ENCODE results near the gene ARL6IP4. TPM values are rescaled to one million over a fixed set of nuclear protein-coding genes. Genes with fewer than 3 reads are reported as not detected.

The ARL6IP4 gene
- total and polyA plus RNA-seq, 10 of the 15 experiments (the other 5 are each of a cell fraction or from before 2014, with no cell fraction given), result 2.5 to 320 (median 188) TPM

DNA sequence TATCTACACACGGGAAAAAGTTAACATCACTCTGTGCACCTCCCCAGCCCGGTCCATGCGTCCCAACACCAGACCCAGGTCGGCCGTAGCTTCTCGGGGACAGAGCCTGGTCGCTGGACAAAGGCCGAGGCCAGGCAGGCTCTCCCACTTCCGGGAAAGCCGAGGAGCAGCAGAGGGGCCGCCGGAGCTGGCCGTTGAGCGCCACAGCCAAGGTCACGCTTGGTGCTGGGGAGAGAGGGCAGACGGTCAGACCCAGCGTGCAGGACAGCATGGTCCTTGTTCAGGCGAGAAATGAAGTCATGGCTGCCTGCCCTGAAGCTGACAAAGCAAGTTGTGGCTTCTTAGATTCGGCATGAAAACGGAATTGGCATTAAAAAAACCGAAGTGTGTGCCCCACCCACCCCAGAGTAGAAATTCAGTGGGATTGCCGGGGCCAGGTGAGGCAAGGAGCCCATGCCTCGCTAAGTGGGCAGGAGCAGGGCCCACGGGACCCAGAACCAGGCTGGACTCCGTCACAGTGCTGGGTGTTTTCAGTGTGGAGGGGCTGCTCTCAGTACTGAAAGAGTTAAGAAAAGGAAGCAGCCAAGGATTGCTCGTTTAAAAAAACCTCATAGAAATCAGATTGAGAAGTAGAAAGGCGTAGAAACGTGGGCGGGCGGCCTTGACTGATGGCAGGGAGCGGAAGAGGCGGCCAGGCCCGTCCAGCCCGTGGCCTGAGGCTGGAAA, 4.3 kb downstream of the ARL6IP4 start:
- Histone ChIP-seq H3K4me1 (ENCODE audit: control insufficient read depth, insufficient read depth, low read length) (peaks cover 10% of the 10 kb centered on the region), H3K9me3 (replicated peaks; ENCODE audit: control insufficient read depth, insufficient read depth, low read length) (no peaks in the 10 kb centered on the region), H3K4me2 (ENCODE audit: control insufficient read depth, insufficient read depth) (no peak overlapping the region), H3K27me3 (replicated peaks in 1 of 2; ENCODE audit: control insufficient read depth in 2 of 2, insufficient read depth in 2 of 2, low read length in 1 of 2) (no peaks in the 10 kb centered on the region), H4K20me1 (ENCODE audit: control insufficient read depth, insufficient read depth) (no peaks in the 10 kb centered on the region), H2AFZ (ENCODE audit: control insufficient read depth, low read depth, low read length) (no peak overlapping the region), H3K79me2 (ENCODE audit: control insufficient read depth, insufficient read depth, low read length) (peaks cover 21% of the 10 kb centered on the region), H3K9ac (ENCODE audit: control insufficient read depth, insufficient read depth, low read length) (no peak overlapping the region), H3K4me3 (no peak overlapping the region), H3K27ac (ENCODE audit: control insufficient read depth, insufficient read depth) (no peak overlapping the region), H3K36me3 (ENCODE audit: control insufficient read depth in 2 of 2, insufficient read depth in 2 of 2, low read length in 1 of 2) (peaks cover 0 to 2% of the 10 kb centered on the region in 2 experiments; a peak in 2 of 4 replicates)
- ChIA-PET CTCF (no interaction called here), SMC1A (ENCODE audit: uncharacterized antibody, unreplicated experiment) (no interaction called here), RAD21 (ENCODE audit: unreplicated experiment) (no interaction called here), POLR2A (interaction anchor here (1.0 kb wide), 1 partner anchor 11 kb away, joined by 4 read pairs; no protein-coding TSS in a partner anchor)
- no TSS peak for BruUV-seq (replicated peaks)
- TF ChIP-seq CHD4 (IDR thresholded peaks at IDR 0.05) (no peak), EGR1 (IDR thresholded peaks at IDR 0.05; ENCODE audit: borderline replicate concordance in 1 of 2, low read depth in 2 of 2, low read length in 2 of 2) (0 out of 3 replicates have a peak, but pooled peaks of 1 of the 2 experiments have one; percentile 8), IKZF1 (conservative IDR thresholded peaks at IDR 0.05) (no peak), MXI1 (IDR thresholded peaks at IDR 0.05; ENCODE audit: low read depth, low read length) (no peak), MTA2 (IDR thresholded peaks at IDR 0.05; ENCODE audit: low read depth) (no peak), RFX5 (IDR thresholded peaks at IDR 0.05; ENCODE audit: low read depth, low read length) (no peak), POLR2A (IDR thresholded peaks at IDR 0.05; ENCODE audit: low read depth, low read length) (peak; percentile 38; the same call in 1 of the 2 replicates), HDAC6 (IDR thresholded peaks at IDR 0.05; ENCODE audit: unreplicated experiment) (no peak), CBX3 (IDR thresholded peaks at IDR 0.05; ENCODE audit: borderline replicate concordance, low read depth) (no peak), TCF12 (IDR thresholded peaks at IDR 0.05; ENCODE audit: low read depth, low read length) (no peak), ZNF274 (IDR thresholded peaks at IDR 0.05; ENCODE audit: insufficient read depth, insufficient read length) (no peak)
- TF ChIP-seq, protein P1, sequence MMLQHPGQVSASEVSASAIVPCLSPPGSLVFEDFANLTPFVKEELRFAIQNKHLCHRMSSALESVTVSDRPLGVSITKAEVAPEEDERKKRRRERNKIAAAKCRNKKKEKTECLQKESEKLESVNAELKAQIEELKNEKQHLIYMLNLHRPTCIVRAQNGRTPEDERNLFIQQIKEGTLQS (IDR thresholded peaks at IDR 0.05; ENCODE audit: borderline replicate concordance, extremely low read depth, low read depth, low read length), result no peak
- DNase-seq (ENCODE audit: low read depth, low spot score) (no peak), ATAC-seq (no peak), FAIRE-seq (no peak)
- intact Hi-C loops (cut with micrococcal nuclease; ENCODE audit: unreplicated experiment), result no loop called here
- in situ Hi-C loops (cut with MboI), result no loop called here
- 29% methylated on average over 29 of the region's 34 CpGs for WGBS (ENCODE audit: insufficient coverage, insufficient replicate concordance, low lambda C conversion rate, missing lambda C conversion rate)

Measured in GM12878 (cell line).